Stimulated activated CD4-positive, alpha-beta T cell treated with anti-CD3 and anti-CD28 coated beads, Interleukin-2, amount 100 ng/mL, for 24 hours (primary cell): ENCODE results near the gene ZFAND3.

Source experiments
- DNase-seq, 2 donors: peaks; one replicate each; pipeline ENCODE4 v3.0.0-alpha.2; 2020

The ZFAND3 gene

GRCh38 chr6:37798436-37799262 lies 20.9 kb upstream of the ZFAND3 start:
- DNase-seq: no peak

GRCh38 chr6:37799263-37799644 lies 20.3 kb upstream of the ZFAND3 start:
- no peak for DNase-seq

- no peak for DNase-seq
Measured at GRCh38 chr6:37800703-37801604, 18.6 kb upstream of the ZFAND3 start.

- no peak for DNase-seq
Measured at GRCh38 chr6:37801605-37801940, 18.0 kb upstream of the ZFAND3 start.

- DNase-seq: no peak
Measured at GRCh38 chr6:37802810-37803209, 16.7 kb upstream of the ZFAND3 start.

- DNase-seq: no peak
Measured at GRCh38 chr6:37804586-37804985, 14.9 kb upstream of the ZFAND3 start.

- DNase-seq: no peak
Measured at GRCh38 chr6:37806213-37806612, 13.3 kb upstream of the ZFAND3 start.

GRCh38 chr6:37807656-37808055 lies 11.9 kb upstream of the ZFAND3 start:
- no peak for DNase-seq

- DNase-seq: no peak
Measured at GRCh38 chr6:37809197-37809543, 10.4 kb upstream of the ZFAND3 start.

- no peak for DNase-seq
Measured at GRCh38 chr6:37812841-37813240, 6.7 kb upstream of the ZFAND3 start.

- DNase-seq: no peak
Measured at GRCh38 chr6:37814374-37814773, 5.2 kb upstream of the ZFAND3 start.

GRCh38 chr6:37816599-37817375 lies 2.7 kb upstream of the ZFAND3 start:
- DNase-seq: no peak

- DNase-seq: peak; percentile 92 to 95
Measured at GRCh38 chr6:37818536-37819176, 871 bp upstream of the ZFAND3 start.

GRCh38 chr6:37819802-37820717 lies 533 bp downstream of the ZFAND3 start:
- peak; percentile 47 to 62 for DNase-seq

GRCh38 chr6:37820718-37821079 lies 1.2 kb downstream of the ZFAND3 start:
- no peak for DNase-seq

GRCh38 chr6:37821446-37821845 lies 1.9 kb downstream of the ZFAND3 start:
- DNase-seq: no peak

- DNase-seq: peak; percentile 47 to 49
Measured at GRCh38 chr6:37822851-37823682, 3.5 kb downstream of the ZFAND3 start.

GRCh38 chr6:37824170-37824569 lies 4.6 kb downstream of the ZFAND3 start:
- no peak for DNase-seq

- no peak for DNase-seq
Measured at GRCh38 chr6:37826188-37826587, 6.7 kb downstream of the ZFAND3 start.

- DNase-seq: no peak
Measured at GRCh38 chr6:37826993-37827392, 7.5 kb downstream of the ZFAND3 start.
